ENCODE measurements around the gene SNTG2.

GRCh38 chr2:915979-916378, 34.7 kb upstream of the SNTG2 start:
- TF ChIP-seq CTCF (conservative IDR thresholded peaks at IDR 0.05; ENCODE audit: low read length) (no peak), EZH2phosphoT487 (IDR thresholded peaks at IDR 0.05; ENCODE audit: borderline replicate concordance) (no peak)
